HFF-Myc (cell line): Measurements from ENCODE around the gene KRTAP4-8.
"Not testable (repeated sequence)": the region's sequence is repeated elsewhere in the genome, so short reads cannot be mapped to it uniquely, and the experiment has no call there.

Experiments used
- DNase-seq: peaks from one replicate; pipeline ENCODE4 v3.0.0-alpha.2; 2011; ENCODE audit warnings: low read depth; ENCODE audit errors: extremely low read depth
- H3K4me3 ChIP-seq: replicated peaks from 2 replicates; pipeline ENCODE4 v1.5.1; 2011; ENCODE audit warnings: low read depth, mild to moderate bottlenecking, control low read depth, low read length
- CTCF ChIP-seq: IDR thresholded peaks from 2 replicates; pipeline ENCODE4 v1.5.1; 2012; ENCODE audit warnings: mild to moderate bottlenecking, low read depth, low read length, control low read depth; ENCODE audit errors: missing control alignments

The KRTAP4-8 gene

GRCh38 chr17:41118721-41119120 is 20.8 kb upstream of the KRTAP4-8 start:
- peak; percentile 51 for DNase-seq
- TF ChIP-seq CTCF: no peak
- no peak overlapping the region for H3K4me3 ChIP-seq

- not testable (repeated sequence) for H3K4me3 ChIP-seq, DNase-seq
Measured at GRCh38 chr17:41117846-41118386, 20.0 kb upstream of the KRTAP4-8 start, which contains the start of gene KRTAP4-11. Gene KRTAP4-11 (minus strand): TSS chr17:41118373. CDS start chr17:41118315, 58 bp downstream.

- DNase-seq: no peak
- TF ChIP-seq CTCF: no peak
- H3K4me3 ChIP-seq: no peak overlapping the region
Measured at GRCh38 chr17:41116297-41116696, 18.4 kb upstream of the KRTAP4-8 start.

GRCh38 chr17:41111151-41111885 is 13.4 kb upstream of the KRTAP4-8 start:
- no peak for TF ChIP-seq CTCF
- H3K4me3 ChIP-seq: no peak overlapping the region
- DNase-seq: no peak

GRCh38 chr17:41108728-41109386 is 10.9 kb upstream of the KRTAP4-8 start:
- not testable (repeated sequence) for DNase-seq, H3K4me3 ChIP-seq

- DNase-seq: no peak
- TF ChIP-seq CTCF: no peak
- H3K4me3 ChIP-seq: no peak overlapping the region
Measured at GRCh38 chr17:41107941-41108450, 10.1 kb upstream of the KRTAP4-8 start.

GRCh38 chr17:41105347-41105746 is 7.4 kb upstream of the KRTAP4-8 start, which contains the start of gene KRTAP4-9:
Gene KRTAP4-9 (plus strand): TSS chr17:41105389. CDS start chr17:41105389, 0 bp downstream.
- not testable (repeated sequence) for DNase-seq

GRCh38 chr17:41104386-41105038 is 6.6 kb upstream of the KRTAP4-8 start:
- DNase-seq, H3K4me3 ChIP-seq: not testable (repeated sequence)

More at GRCh38 chr17:41105347-41105746, 7.4 kb upstream of the KRTAP4-8 start, which contains the start of gene KRTAP4-9:
- not testable (repeated sequence) for H3K4me3 ChIP-seq
